Measurements from ENCODE around the gene FAM13A.

FAM13A gene

DNA sequence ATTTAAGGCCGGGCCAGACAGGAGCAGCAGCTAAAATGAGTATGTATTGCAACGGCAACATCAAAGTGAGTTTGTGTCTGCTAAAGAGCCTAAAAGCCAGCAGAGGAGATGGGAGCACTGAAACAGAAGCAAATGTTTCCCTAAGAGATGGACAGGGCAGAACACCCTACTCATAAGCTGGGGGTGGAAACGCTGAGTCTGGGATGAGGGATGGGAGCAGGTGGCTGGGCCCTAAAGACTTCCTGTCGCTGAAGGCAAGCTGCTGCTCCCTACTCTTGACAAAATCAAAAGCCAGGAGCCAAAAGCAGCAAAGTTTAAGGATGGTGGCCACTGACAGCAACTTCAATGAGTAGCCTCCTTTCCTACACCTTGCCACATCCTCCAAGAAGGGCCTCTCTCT is 318.8 kb downstream of the FAM13A start:
- no peak for DNase-seq

DNA sequence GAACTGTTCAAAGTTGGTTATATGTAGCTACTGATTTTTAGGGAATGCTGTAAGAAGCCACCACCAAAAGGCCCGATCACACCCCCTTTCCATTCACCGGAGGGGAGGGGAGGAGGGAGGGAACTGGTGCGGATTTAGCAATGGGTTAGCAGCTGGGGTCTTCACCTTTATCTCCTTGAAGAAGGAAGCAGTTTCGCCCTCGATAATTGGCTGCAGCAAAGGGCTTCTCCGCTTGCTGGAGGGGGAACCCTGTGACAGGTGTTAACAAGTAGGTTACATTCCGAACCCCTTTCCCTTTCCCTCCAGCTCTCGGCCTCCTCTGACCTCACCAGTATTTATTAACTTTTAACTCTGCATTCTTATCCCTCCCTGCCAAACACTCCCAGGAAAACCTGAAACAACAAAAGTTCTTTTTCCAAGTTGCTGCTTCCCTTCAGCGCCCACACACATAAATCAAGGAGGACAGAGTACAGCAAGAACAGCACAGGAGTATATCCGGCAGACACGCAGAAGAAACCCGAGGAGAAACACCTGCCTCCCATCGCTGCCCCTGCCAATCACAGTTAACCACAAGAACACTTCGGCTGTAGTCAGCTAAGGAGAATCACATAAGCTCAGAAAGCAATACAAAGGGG is 319.6 kb downstream of the FAM13A start:
- no peak for DNase-seq

DNA sequence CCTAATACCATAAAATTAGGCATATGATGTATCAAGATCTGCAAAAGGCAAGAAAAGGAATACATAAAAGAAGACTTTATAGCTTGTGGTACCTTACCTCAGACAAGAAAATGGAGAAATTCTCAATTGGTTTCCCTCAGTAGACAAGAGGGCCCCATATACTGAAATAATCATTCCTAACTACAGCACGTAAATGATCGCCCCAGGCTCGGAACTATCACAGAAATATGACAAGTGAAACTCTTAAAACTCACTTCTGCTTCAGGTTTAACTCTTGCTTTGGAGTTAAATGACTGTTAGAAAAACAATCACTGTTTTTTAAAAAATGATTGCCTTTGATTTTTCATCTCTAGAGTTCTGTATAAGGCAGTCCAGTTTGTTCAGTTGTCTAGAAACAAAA is 320.7 kb downstream of the FAM13A start:
- DNase-seq, result no peak

DNA sequence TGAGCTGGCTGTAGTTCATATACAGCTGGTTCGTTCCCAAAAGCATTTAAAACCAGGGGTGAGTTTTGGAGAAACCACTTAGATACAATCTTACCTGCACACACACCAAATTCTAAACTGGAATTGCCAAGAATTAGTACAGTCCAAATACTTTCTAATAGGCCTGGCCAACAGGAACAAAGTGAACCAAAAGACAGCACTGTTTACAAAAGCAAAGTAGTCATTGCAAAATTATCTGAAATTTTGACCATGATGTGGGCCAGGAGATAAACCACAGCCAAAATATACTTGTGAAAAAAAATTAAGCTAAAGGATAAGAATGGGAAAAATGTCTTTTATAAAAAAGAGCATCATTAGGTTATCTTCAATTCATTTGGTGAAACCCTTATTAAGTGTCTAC is 321.4 kb downstream of the FAM13A start:
- DNase-seq, result no peak

DNA sequence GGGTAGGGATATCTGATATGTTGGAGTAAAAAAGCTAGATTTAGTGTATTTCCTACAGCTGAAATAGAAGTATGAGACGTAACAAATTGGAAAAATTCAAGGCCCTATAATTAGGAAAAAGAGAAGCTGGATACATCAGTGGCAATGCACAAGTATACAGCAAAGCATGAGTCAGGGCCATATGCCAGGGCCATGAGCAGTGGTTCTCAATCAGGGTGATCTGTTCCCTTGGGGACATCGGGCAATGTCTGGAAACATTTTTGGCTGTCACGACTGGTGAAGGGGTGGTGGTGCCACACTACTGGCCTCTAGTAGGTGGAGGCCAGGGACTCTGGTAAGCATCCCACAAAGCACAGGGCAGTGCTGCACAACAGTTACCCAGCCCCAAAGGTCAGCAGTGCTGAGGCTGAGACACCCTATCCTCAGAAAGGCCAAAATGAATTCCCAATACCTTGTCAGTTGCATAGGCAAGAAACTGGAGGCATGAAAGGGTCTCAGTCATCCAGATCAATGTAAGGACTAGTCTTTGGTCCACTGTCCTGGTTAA is 322.5 kb downstream of the FAM13A start:
- no peak for DNase-seq

DNA sequence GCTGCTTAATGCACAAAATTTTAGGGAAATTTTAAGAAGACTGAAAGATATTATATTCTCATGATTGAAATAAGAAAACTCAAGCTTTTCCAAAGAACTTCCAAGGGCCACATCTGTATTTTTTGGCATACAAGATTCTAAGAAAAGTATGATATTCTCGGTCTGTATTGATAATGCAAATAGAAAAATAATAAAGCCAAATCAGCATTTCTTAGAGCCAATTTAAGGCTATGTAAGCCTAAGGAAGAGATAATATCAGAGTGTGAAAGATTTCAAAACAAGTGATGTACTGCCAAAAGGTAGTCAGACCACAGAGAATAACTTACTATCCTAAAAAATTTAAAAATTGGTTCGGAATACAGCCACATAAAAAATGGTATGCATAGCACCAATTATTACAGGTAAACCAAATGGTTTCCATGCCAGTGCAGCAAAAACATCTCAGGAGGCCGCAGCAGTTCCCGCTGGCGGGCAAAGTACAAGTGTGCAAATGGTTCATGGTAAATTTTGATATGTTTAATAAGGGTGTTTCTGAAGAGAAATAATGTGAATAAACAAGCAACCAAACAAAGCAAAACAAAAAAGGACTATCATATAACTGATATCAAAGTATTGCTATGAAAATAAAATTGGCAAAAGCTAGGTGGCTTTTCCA is 324.1 kb downstream of the FAM13A start:
- DNase-seq, result no peak

DNA sequence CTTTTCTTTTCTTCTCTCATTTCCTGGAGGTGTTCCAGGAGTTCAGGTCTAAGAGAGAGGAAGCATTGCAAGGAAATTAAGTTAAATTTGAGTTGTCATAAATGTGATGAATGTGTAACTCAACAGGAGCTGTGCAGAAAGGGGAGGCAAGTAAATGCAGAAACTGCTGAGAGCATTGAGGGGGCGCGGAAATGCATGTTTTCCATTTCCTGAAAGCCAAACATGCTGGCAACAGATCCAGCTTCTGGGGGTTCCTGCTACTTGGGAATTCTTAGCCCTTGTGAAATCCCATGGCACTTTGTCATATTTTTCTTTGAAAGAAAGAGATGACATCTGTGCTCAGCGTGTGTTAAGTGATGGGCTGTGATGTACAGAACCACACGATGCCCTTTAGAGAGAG is 325.6 kb downstream of the FAM13A start:
- no peak for DNase-seq

DNA sequence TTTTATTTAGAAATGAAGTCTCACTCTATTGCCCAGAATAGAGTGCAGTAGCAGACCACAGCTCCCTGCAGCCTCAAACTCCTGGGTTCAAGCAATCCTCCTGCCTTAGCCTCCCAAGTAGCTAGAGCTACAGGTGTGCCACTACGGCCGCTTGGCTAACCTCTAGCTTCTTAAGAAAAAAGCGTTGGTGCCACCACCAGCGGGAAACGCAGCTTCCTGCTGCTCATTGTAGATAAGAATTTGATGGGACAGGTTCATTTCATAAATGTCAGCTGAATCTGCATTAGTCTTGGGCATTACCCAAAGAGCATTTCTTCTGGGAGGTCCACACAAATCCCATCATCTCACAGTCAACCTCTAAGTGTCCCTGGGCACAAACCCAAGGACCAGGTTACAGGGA is 326.2 kb downstream of the FAM13A start:
- no peak for DNase-seq

DNA sequence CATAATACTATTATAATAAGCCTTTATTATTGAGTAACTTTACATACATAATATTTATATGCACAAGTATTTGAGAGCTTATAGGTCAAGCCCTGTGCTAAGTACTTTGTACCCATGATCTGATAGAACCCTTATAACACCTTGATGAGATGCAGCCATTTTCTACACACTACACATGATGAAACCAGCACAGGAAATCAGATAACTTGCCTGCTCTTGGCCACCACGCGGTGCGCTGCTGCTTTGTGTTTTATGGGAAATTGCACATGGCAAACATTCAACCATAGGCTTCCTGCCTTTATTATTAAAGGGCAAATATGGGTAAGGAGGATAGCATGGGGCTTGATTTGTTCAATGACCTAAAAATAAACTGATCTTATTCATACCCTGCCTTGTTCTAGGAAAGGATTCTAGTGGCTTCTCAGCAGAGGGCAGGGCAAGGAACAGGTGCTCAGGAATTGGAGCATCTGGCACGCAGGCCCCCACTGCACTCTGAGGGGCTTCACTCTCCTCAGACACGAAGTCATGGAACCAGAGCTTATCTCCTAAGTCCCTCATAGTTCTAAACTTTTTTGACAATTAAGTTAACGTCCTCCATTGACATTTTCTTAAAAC is 327.7 kb downstream of the FAM13A start:
- DNase-seq, result no peak

DNA sequence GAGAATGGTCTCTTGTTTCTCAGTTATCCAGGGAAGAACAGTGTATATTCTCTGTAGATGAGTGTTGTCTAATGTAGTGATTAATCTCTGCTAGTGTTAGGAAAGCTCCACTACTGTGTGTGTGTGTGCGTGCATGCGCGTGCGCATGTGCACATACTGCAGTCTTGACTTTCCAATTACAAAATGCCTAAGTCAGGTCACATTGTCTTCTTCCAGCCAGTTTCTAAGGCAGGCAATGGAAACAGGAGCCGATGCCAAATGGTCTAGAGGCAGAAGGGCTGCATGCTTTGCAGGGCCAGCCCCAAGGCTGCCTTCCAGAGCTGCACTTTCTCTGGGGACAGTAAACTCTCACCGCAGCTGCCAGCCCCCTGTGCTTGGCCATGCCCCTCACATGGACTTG is 328.8 kb downstream of the FAM13A start:
- no peak for DNase-seq

DNA sequence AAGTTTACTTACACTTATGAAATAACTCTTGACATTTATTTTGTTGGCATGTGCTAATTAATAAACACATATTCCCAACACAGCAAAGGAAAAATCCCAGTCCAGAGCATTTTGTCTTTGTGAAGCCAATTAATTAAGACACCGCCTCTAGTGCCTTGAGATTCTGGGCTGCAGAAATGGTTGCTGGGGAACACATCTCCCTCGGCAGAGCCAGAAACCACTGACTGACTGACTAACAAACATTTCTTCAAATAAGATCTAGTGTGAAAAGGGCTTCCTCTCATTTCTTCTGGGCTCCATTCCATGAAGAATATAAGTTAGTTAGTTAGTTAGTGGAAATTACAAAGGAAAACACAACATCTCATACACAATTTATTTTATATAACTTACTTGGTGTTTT is 331.0 kb downstream of the FAM13A start:
- DNase-seq, result no peak

DNA sequence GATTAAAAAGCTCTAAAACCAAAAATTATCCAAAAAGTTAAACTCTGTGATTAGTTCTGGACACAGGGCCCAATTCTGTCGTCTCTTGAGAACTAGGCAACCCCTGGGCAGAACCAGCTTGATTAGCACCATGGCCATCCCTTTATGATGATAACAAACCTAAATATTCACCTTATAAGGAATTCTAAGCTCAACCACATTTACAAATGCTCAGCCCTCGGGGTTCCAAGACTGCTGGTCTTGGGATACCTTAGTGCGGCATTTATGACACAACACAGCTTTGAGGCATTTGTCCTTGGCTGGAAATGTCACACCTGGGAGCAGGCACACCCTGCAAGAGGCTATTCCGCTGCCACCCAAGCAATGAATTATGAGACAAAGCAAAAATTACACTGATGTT is 331.8 kb downstream of the FAM13A start:
- DNase-seq, result no peak

DNA sequence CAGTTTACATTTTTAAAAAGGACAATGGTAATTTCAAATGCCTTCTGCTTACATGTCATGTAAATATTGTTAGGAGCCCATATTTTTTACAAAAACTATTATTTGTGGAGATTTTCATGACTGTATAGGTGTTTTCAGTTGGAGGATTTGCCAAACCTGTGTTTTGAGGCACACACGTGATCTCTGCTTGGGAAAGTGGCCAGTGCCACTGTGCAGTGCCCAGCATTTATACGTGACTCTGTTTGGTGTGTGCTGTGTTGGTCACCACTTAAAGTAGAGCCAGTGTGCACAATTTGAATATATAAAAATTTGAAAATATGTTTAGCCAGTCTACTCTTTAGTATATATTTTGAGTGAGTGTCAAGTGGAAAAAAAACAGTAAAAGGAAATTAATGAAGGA is 332.6 kb downstream of the FAM13A start:
- DNase-seq, result no peak

DNA sequence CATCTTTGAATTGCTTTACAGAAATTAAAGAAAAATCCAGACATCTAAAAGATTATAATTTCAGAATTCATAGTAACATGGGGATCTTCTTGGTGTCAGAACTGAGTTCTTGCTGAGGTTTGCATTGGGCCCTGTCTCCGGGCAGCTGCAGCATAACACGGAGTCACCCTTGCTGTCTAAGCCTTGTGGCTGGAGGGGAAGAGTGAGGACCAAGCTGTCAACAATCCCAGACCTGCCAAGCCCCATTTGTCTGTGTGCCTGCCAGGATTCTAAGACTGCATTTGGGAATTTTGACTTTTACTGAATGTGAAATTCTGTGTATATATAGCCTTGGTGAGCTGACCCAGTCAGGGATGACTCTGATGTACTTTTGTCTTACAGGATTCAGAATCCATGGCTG is 334.2 kb downstream of the FAM13A start:
- DNase-seq, result no peak

DNA sequence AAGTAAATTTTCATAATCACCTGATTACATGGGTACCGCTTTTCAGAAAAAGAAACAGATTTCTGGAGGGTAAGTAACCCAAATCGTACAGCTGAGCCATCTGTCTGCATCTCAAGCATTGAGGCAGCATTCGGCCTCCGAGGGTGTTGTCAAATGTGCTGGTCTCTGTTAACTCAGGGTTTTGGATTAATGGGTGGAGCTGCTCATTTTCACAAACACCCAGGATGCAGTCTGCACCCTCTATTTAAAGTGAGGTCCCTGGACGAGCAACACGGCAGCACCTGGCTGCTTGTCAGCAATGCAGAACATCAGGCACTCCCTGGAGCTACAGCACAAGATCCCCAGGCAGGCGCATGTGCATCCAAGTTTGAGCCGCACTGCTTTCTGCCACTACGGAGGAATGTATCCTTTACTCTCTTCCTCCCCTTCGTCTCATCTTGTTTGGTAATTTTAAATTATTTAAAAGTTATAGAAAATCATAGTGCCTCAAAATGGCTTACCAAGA is 334.7 kb downstream of the FAM13A start:
- no peak for DNase-seq

DNA sequence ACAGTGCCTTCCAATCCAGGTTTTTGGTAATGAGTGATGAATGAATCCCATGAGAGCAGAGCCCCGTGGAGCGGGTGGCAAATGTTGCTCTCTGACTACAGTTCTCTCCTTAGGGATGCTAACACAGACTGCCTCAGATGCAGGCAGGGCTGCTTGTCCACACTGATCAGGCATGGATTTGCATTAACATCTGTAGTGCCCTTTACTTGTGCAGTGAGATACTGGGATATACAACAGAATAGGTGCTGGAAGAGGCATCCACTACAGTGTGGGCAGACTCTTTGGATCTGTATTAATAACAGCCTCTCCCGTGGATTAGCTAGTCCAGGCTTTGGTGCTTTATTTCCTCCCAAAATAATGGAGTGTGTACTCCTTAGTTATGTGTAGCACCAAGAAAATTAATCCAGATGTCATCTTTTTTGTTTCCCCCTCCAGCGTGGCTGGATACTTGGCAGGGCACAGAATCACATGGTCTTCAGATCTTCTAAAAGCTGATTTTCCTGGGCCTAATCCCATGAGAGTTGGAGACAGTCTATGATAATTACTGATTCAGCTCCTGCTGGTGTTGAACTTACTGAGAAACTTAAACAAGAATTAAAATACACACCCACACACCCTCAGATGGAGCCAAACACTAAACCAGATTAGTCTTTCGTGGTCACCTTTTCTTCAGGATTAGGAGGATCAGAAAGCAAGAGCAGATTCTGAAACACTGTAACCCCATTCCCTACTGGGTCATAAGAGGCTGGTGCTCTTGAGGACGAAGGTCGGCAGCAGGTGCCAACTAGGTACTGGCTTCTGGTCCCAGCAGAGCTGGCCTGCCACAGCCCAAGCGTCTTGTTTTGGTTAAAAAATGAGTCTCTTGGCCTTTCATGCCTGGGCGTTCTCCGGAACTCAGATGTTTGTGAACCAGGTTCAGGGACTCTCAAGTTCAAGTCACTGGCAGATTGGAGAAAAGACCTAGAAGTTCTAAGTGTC is 336.2 kb downstream of the FAM13A start:
- DNase-seq, result no peak

DNA sequence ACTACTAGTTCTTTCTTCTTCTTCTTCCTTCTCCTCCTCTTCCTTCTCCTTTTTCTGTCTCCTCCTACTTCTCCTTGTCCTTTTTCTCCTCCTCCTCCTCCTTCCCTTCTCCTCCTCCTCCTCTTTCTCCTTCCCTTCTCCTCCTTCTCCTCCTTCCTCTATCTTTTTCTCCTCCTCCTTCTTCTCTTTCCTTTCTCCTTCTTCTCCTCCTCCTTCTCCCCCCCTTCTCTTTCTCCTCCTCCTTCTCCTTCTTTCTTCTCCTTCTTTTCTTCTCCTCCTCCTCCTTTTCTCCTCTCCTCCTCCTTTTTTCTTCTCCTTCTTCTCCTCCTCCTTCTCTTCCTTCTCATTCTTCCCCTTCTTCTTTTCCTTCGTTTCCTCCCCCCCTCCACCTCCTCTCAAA is 337.6 kb downstream of the FAM13A start:
- DNase-seq, result no peak

DNA sequence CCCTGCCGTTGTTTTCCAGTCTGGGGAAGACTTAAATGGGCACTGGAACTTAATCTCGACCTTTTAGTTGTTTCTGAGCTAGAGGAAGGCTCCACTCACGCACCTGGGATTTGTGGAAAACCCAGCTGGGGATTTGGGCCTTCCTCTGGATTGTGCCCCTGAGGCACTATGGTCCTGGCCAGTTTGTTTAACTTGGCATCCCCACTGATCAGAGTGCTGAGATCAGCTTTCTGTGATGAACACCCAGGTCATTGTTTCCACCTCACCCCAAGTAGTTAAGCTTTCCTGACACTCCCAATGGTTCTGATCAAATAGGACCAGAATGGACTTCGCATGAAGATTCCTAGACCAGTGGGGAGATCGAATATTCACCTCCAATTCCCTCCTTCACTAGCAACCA is 338.9 kb downstream of the FAM13A start:
- no peak for DNase-seq

DNA sequence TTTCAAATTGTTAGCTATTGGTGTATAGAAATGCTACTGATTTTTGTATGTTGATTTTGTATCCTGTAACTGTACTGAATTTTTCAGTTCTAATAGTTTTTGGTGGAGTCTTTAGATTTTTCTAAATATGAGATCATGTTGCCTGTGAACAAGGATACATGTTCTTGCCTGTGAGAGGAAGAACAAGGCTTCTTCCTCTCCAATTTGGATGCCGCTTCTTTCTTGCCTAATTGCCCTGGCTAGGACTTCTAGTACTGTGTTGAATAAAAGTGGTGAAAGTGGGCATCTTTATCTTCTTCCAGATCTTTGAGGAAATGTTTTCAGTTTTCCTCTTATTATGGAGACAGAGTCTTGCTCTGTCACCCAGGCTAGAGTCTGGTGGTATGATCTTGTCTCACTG is 343.2 kb downstream of the FAM13A start:
- no peak for DNase-seq

DNA sequence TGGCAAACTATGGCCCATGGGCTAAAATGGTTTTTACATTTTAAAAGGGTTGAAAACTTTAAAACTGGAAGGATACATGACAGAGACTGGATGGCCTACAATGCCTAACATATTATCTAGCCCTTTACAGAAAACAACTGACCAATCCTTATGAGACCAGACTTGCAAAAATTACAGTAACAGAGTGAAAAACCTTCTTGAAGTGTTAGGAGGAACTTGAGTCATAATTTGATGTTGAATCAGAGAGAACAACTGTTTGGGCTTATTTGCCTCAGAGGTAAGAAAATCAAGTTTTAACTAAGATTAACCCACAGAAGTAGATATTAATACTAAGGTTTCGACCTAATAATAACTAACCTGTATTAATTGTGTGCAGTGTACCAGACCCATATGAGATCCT is 347.0 kb downstream of the FAM13A start:
- DNase-seq, result no peak

DNA sequence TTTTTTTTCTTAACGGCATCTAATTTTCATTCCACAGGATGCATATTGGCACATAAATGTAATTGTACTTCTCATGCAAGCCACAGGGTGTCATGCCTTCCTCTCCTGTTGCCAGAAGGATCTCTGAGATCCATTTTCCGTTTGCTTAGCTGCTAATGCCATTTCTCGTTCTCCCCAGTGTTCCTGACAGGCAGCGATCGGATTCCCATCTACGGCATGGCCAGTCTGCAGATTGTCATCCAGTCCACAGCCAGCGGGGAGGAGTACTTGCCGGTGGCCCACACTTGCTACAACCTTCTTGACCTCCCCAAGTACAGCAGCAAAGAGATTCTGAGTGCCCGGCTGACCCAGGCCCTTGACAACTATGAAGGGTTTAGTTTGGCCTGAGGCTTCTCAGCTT is 350.4 kb downstream of the FAM13A start:
- DNase-seq, result no peak

DNA sequence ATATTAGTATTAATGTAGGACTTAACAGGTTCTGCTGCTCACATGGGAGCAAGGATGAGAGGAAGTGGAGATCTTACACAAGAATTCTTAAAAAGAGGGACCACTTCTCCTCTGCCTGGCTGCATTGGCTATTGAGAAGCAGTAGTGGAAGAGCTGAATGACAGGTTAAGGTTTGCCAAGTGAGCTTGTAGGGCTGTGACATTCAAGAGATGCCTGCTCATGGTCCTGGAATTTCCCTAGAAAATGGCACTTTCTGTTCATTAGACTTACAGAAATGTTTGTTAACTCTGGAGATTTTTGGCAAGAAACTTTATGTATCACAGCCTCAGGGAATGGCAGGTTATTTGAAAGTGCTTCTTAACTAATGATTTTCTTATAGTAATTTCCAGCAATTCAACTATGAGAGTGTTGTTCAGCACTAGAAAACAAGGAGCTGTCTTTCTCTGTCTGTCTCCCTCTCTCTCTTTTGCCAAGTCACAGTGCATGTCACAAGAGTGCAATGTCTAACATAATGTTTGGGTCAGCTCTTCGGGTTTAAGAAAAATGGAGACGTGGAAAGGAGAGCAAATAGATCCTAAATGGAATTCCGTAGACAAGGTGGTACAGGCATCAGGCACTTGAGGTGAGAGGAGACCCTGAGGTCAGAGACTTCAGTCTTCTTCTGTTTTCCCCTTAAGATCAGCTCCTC is 351.0 kb downstream of the FAM13A start:
- no peak for DNase-seq
